Ramos (cell line): ENCODE measurements around the gene ZNF25.
"Not testable (repeated sequence)": the region's sequence is repeated elsewhere in the genome, so short reads cannot be mapped to it uniquely, and the experiment has no call there.

ENCODE experiments used
- in situ Hi-C: fragments of 300-500 bp; cut with MboI; formaldehyde crosslinking; loops from one replicate; pipeline ENCODE4 v1.14.3; 2022; ENCODE audit warnings: low sequenced_read_pairs; ENCODE audit not compliant: unreplicated experiment

The ZNF25 gene

DNA sequence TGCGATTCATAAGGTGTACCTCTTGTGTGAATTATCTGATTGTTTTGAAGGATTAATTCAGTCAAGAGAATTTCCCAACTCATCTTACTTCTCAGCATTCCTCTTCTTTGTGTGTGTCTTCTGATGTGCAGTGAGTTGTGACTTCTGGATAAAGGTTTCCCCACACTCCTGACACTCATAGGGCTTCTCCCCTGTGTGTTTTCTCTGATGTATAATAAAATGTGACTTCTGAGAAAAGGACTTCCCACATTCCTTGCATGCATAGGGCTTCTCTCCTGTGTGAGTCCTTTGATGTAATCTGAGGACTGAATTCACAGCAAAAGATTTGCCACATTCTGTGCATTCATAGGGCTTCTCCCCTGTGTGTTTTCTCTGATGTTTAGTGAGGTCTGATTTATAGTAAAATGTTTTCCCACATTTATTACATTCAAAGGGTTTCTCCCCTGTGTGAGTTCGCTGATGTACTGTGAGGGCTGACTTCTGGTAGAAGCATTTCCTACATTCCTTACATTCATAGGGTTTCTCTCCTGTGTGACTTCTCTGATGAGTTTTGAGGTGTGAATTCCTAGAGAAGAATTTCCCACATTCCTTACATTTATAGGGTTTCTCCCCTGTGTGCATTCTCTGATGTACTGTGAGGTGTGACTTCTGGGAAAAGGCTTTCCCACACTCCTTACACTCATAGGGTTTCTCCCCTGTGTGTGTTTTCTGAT lies 24.2 kb downstream of the ZNF25 start:
- in situ Hi-C loops: no loop called here

DNA sequence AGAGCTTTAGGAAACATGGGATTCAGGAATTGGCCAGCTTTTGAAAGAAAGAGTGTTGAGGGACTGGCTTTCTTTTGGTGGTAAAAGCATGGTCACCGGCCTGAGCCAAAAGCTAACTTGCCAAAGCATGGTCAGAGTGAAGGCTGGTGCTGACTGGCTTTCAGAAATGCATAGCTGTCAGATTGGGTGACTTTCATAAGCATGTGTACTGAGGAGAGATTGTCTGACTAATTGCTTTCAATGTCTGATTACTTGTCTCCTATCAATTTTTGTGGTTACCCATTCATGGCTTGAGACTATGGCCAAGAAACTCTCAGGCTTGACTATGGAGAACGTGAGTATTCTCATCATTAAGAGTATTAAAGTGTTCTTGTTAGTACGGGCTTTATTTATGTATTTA lies 28.2 kb downstream of the ZNF25 start:
- in situ Hi-C loops: no loop called here

DNA sequence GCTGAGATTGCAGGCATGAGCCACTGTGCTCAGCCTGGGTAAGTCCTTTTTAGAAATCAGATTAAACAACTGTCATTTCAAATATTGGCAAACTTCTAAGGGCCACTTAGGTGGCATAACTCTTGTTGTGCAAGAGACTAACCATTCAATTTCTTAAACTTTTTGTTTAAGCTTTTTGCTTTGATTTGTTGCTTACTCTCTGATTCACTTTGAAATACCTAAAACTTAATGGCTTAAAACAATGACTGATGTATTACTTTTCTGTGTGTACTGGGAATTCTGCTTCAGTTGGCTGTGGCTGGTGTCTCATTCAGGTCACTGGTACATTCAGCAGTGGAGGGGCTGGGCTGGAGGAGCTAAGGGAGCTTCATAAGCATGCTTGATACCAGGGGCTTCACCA lies 28.9 kb downstream of the ZNF25 start:
- in situ Hi-C loops: no loop called here

DNA sequence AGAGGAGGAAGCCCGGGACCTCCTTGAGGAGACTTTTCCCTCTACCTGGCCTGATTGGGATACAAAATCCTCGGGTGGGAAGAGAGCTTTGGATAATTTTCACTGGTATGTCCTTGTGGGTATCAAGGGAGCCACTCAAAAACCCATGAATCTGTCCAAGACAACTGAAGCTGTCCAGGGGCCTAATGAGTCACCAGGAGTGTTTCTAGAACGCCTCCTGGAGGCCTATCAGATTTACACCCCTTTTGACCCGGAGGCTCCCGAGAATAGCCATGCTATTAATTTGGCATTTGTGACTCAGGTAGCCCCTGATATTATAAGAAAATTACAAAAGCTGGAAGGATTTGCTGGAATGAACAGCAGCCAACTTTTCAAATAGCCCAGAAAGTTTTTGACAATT lies 38.6 kb downstream of the ZNF25 start:
- in situ Hi-C loops: no loop called here

DNA sequence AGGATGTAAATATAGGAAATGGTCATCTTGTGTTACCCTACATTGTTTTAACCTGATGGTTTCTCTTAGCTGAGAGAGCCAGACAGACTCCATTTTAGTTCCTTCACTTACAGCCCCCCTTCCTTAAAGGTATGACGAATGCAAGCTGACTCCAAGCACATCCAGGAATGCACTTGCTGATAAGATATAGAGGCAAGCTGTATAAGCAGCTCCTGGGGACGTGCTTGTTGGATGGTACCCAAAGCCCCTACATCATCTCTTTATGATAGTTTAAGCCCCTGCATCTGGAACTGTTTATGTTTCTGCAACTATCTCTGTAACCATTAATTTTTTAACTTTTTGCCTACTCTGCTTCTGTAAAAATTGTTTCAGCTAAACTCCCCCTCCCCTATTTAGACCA lies 41.7 kb downstream of the ZNF25 start:
- in situ Hi-C loops: no loop called here

DNA sequence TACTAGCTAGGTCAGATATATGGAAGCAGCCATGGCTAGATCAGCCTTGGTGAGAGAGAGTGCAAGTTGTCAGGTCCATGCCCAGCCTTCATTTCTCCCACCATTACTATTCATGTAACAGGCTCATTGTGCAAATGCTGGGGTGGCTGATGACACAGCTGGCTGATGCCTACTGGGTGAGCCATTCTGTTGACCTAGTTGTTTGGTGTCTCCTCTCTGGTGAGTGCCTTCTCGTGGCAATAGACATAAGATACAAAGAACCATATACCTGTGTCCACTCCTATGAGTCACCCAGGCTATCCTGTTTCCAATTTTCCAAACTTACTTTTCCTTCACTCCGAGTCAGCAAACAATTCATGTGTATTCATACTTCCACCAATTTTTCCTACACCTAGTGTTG lies 46.0 kb downstream of the ZNF25 start:
- in situ Hi-C loops: no loop called here

DNA sequence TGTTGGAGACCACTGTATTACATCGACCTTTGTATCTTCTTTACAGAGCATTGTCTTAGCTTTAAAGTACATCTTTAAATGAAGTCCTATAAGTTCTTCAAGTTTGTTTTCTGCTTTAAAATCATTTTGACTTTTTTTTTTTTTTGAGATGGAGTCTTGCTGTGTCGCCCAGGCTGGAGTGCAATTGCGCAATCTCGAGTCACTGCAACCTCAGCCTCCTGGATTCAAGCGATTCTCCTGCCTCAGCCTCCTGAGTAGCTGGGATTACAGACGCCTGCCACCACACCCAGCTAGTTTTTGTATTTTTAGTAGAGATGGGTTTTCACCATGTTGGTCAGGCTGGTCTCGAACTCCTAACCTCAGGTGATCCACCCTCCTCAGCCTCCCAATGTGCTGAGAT lies 68.3 kb downstream of the ZNF25 start:
- in situ Hi-C loops: not testable (repeated sequence)

DNA sequence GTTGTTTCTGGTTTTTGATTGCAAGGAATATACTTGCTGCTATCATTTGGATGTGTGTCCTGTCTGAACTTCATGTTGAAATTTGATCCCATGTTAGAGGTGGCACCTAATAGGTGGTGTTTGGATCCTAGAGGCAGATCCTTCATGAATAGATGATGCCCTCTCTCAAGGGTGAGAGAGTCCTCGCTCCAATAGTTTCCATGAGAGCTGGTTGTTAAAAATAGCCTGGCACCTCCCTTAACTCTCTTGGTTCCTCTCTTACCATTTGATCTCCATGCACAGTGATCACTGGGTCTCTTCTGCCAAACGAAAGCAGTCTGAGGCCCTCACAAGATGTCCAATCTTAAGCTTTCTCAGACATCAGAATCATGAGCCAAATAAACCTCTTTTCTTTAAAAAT lies 70.1 kb downstream of the ZNF25 start:
- in situ Hi-C loops: no loop called here
